Coronary artery (tissue), 2 donors: Measurements from ENCODE around the gene SAG.

Experiments used
- DNase-seq: peaks from one replicate; pipeline ENCODE4 v3.0.0-alpha.2; 2017; ENCODE audit warnings: low spot score
- H3K27ac ChIP-seq, 2 donors: fragments of 200-600 bp; sonication (generic); one replicate each; pipeline ENCODE4 v1.5.1; 2016 to 2019
- H3K4me3 ChIP-seq: fragments of 200-600 bp; sonication (generic); 2 replicates; pipeline ENCODE4 v1.5.1; 2016; ENCODE audit warnings: mild to moderate bottlenecking, moderate library complexity
- TF ChIP-seq, protein P1 (sequence below): fragments of 200-600 bp; sonication (generic); IDR thresholded peaks from one replicate; pipeline ENCODE4 v1.5.1; 2019; ENCODE audit warnings: antibody characterized with exemption

The SAG gene

DNA sequence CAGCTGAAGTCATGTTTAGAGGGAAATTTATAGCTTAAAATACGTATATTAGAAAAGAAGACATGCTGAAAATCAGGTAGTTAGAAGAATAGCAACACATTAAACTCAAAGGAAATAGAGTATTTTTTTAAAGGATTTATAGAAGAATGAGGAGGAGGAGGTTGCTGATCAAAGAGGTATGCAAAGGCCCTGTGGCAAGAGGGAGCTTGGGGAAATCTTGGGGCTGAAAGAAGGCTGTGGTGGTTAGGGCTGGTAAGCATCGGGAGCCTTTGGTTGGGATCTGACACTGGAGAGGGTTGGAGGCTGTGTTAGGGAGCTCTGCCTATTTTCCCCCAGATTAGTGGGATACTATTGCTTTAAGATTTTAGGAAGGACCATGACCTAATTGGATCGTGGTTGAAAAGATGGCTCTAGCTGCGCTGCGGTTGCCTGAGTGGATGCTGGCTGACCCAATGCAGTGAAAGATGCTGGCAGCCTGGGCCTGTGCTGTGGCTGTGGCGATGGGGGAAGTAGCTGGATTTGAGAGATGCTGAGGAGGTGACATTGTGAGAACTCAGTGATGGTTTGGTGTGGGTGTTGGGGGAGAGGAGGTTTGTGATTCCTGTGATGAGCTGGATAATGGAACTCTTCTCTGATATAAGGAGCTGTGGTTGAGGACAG lies 58.4 kb downstream of the SAG start:
- DNase-seq = no peak
- Histone ChIP-seq H3K27ac (no peak overlapping the region), H3K4me3 (no peak overlapping the region)
- TF ChIP-seq, protein P1, sequence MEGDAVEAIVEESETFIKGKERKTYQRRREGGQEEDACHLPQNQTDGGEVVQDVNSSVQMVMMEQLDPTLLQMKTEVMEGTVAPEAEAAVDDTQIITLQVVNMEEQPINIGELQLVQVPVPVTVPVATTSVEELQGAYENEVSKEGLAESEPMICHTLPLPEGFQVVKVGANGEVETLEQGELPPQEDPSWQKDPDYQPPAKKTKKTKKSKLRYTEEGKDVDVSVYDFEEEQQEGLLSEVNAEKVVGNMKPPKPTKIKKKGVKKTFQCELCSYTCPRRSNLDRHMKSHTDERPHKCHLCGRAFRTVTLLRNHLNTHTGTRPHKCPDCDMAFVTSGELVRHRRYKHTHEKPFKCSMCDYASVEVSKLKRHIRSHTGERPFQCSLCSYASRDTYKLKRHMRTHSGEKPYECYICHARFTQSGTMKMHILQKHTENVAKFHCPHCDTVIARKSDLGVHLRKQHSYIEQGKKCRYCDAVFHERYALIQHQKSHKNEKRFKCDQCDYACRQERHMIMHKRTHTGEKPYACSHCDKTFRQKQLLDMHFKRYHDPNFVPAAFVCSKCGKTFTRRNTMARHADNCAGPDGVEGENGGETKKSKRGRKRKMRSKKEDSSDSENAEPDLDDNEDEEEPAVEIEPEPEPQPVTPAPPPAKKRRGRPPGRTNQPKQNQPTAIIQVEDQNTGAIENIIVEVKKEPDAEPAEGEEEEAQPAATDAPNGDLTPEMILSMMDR = no peak

DNA sequence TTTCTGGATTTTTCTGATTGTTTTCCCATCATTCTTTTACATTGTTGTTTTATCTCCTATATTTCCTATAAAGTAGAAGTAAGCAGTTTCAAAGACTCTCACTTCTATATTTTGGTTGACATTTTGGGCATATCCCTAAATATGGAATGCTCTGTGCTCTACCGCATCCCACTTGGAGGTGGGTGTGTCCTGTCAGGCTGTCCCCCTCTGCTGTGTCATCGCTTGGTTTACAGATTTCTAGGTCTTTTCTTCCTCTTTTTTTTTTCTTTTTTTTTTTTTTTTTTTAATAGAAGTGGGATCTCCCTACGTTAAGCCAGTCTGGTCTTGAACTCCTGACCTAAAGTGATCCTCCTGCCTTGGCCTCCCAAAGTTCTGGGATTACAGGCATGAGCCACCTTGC lies 60.0 kb downstream of the SAG start:
- no peak for DNase-seq
- H3K4me3 ChIP-seq = no peak overlapping the region
- TF ChIP-seq, protein P1 = no peak
- no peak overlapping the region for H3K27ac ChIP-seq

DNA sequence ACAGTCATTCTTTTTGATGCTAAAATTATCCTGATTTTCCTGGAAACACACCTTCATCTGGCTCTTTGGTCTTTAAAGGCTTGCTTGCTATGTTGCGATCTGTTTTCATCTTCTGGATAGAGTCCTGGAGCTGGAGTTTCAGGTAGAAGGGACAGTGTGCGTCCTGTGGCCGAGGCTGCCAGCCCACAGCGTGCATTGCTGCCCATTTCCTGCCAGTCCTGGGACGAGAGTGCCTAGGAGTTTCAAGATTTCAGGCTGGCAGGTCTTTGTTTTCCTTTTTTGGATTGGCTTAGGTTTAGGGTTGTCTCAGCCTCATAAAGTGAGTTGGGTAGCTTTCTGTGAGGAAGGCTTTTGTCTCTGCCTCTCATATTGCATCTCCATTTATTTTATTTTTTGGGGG lies 61.1 kb downstream of the SAG start:
- no peak overlapping the region for H3K27ac ChIP-seq
- H3K4me3 ChIP-seq = no peak overlapping the region
- TF ChIP-seq, protein P1 = no peak
- DNase-seq = no peak

DNA sequence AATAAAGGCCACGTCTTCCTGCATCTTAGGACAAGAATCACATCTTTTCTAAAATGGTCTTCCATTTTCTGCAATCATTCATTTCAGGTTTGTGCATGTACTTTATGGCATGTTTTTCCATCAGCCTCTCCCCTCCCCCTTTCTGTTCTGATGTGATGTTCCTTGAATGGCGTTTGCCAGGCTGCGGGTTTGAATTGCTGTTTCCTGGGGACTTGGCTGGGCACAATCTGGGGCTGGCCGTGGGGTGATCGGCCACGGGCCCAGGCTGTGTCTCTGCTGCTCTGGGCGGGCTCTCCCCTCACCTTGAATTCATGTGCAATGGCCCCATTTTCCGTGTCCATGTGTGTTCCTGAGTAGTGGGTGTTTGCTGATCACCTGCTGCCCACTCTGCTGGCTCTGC lies 61.8 kb downstream of the SAG start:
- Histone ChIP-seq H3K27ac (no peak overlapping the region), H3K4me3 (no peak overlapping the region)
- TF ChIP-seq, protein P1 = no peak
- DNase-seq = no peak

DNA sequence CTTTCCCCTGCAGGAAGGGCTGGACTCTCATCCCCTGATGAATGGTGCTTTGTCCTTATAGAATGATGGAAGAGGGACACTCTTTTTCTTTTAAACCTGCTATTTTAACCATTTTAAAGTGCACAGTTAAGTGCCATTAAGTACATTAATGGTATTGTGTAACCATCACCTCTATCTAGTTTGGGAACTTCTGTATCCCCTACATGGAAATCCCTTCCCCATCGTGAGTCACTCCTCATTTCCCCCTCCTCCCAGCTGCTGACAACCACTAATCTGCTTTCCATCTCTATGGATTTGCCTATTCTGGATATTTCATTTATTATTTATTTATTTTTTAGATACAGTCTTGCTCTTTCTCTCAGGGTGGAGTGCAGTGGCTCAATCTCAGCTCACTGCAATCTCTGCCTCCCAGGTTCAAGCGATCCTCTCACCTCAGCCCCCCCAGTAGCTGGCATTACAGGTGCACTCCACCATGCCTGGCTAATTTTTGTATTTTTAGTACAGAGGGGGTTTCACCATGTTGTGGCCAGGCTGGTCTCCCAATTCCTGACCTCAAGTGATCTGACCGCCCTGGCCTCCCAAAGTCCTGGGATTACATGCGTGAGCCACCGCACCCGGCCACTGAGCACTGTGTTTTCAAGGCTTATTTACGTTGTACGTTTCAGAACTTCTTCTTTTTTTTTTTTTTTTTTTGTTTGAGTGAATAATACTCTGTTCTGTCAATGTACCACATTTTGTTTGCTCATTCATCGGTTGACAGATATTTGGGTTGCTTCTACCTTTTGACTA lies 62.5 kb downstream of the SAG start:
- Histone ChIP-seq H3K4me3 (no peak overlapping the region), H3K27ac (no peak overlapping the region)
- TF ChIP-seq, protein P1 = no peak
- no peak for DNase-seq

DNA sequence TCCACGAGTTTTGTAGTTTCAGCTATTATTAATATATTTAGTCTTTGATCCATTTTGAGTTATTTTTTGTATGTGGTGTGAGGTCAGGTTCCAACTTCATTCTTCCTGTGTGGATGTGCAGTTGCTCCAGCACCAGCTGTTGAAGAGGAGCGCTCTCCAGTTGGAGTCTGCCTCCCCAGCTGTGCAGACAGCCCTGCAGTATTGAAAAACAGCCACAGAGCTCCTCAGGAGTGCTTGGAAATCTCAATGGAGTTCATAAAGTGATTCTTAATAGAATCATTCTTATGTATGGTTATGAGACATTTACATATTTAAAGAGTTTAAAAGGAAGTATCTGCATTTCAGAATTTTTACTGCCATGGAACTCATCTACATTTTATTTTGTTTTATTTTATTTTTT lies 64.0 kb downstream of the SAG start:
- TF ChIP-seq, protein P1 = no peak
- no peak overlapping the region for H3K27ac ChIP-seq
- no peak overlapping the region for H3K4me3 ChIP-seq
- no peak for DNase-seq

DNA sequence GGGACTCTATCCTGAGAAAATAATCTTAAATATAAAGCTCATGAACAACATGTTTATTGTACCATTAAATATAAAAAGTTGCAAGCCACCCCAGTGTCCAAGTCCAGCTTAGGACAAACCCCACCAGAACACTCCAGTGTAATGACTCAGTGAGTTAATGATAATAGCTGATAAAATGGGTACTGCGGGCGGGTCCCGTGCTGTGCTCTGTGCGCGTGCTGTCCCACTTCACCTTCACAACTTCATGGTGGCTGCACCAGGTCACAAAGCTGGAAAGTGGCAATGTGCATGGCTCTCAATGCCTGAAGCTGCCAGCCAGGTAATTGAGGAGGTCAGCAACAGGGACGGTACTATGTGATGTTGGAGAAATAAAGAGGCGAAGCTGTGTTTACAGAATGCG lies 65.2 kb downstream of the SAG start:
- no peak for DNase-seq
- TF ChIP-seq, protein P1 = no peak
- Histone ChIP-seq H3K27ac (no peak overlapping the region), H3K4me3 (no peak overlapping the region)
